Peyer's patch (tissue), 4 donors: ENCODE measurements around the gene AADACL2.

Source experiments
- POLR2A ChIP-seq, 2 donors: fragments of 450-650 bp; IDR thresholded peaks; one replicate each; pipeline ENCODE4 v1.5.1; 2017; ENCODE audit warnings: antibody characterized with exemption in 2 of 2, mild to moderate bottlenecking in 2 of 2, moderate library complexity in 2 of 2
- TF ChIP-seq, protein P1 (sequence below), 6 experiments: fragments of 450-650 bp in 4 of 6; fragments of 200-600 bp in 2 of 6; sonication (generic) in 1 of 6; IDR thresholded peaks; one replicate each; pipeline ENCODE4 v1.5.1; 2017 to 2019; ENCODE audit warnings: antibody characterized with exemption in 6 of 6, mild to moderate bottlenecking in 3 of 6, moderate library complexity in 1 of 6

DNA sequence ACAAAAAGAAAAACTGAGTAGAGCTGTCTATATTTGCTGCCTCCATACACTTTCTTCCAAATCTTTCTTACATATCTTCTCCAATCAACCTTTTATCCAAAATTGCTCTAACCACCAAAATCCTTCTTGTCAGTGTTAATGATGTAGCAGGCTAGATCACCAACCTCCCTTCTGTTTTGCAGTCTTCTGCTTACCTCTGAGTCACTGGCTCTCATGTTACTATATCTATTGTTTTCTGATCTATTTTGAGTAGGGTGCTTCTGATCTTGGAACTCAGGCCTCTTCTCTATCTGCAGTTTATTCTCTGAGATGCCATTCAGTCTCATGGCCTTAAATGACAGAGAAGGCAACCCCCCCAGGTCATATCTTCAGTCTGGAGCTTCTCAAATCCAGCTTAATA lies 53.9 kb downstream of the AADACL2 start:
- TF ChIP-seq POLR2A (IDR thresholded peaks at IDR 0.05): no peak
- TF ChIP-seq, protein P1, sequence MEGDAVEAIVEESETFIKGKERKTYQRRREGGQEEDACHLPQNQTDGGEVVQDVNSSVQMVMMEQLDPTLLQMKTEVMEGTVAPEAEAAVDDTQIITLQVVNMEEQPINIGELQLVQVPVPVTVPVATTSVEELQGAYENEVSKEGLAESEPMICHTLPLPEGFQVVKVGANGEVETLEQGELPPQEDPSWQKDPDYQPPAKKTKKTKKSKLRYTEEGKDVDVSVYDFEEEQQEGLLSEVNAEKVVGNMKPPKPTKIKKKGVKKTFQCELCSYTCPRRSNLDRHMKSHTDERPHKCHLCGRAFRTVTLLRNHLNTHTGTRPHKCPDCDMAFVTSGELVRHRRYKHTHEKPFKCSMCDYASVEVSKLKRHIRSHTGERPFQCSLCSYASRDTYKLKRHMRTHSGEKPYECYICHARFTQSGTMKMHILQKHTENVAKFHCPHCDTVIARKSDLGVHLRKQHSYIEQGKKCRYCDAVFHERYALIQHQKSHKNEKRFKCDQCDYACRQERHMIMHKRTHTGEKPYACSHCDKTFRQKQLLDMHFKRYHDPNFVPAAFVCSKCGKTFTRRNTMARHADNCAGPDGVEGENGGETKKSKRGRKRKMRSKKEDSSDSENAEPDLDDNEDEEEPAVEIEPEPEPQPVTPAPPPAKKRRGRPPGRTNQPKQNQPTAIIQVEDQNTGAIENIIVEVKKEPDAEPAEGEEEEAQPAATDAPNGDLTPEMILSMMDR (IDR thresholded peaks at IDR 0.05): no peak
